HEK293T (cell line): ENCODE data around the gene PMF1.

Experiments
- CTCF ChIA-PET: fragments of 350-600 bp; formaldehyde crosslinking; extraction: SDS; loops from one replicate; lab custom pipeline; 2021; ENCODE audit warnings: antibody characterized with exemption, inconsistent platforms; lab: Yijun Ruan, JAX
- POLR2A ChIA-PET: fragments of 350-600 bp; formaldehyde crosslinking; extraction: SDS; loops from one replicate; lab custom pipeline; 2020; ENCODE audit warnings: antibody characterized with exemption, inconsistent platforms; lab: Yijun Ruan, JAX
- DNase-seq: peaks from one replicate; pipeline ENCODE4 v3.0.0; 2012; ENCODE audit warnings: mixed read lengths; ENCODE audit errors: extremely low spot score
- ARNT ChIP-seq: fragments of 450-650 bp; IDR thresholded peaks from 2 replicates; pipeline ENCODE4 v1.6.1; 2017; ENCODE audit warnings: mild to moderate bottlenecking
- BHLHE40 ChIP-seq: fragments of 450-650 bp; IDR thresholded peaks from 2 replicates; pipeline ENCODE4 v1.6.1; 2016; ENCODE audit warnings: mild to moderate bottlenecking, moderate library complexity, borderline replicate concordance
- CTBP1 ChIP-seq: fragments of 450-650 bp; IDR thresholded peaks from 2 replicates; pipeline ENCODE4 v1.6.1; 2016; ENCODE audit warnings: borderline replicate concordance
- ELF4 ChIP-seq: fragments of 450-650 bp; IDR thresholded peaks from 2 replicates; pipeline ENCODE4 v1.6.1; 2017; ENCODE audit warnings: antibody characterized with exemption
- FOXA1 ChIP-seq: fragments of 450-650 bp; IDR thresholded peaks from 2 replicates; pipeline ENCODE4 v1.6.1; 2016; ENCODE audit warnings: mild to moderate bottlenecking
- FOXK2 ChIP-seq: fragments of 450-650 bp; IDR thresholded peaks from 2 replicates; pipeline ENCODE4 v1.6.1; 2016; ENCODE audit warnings: mild to moderate bottlenecking
- FOXM1 ChIP-seq: fragments of 450-650 bp; IDR thresholded peaks from 2 replicates; pipeline ENCODE4 v1.6.1; 2017; ENCODE audit warnings: mild to moderate bottlenecking, borderline replicate concordance
- HDGF ChIP-seq: fragments of 450-650 bp; IDR thresholded peaks from 2 replicates; pipeline ENCODE4 v1.6.1; 2017; ENCODE audit warnings: antibody characterized with exemption, borderline replicate concordance
- L3MBTL2 ChIP-seq: fragments of 450-650 bp; conservative IDR thresholded peaks from 2 replicates; pipeline ENCODE4 v1.6.1; 2016; ENCODE audit warnings: mild to moderate bottlenecking
- LEF1 ChIP-seq: fragments of 450-650 bp; IDR thresholded peaks from 2 replicates; pipeline ENCODE4 v1.6.1; 2017; ENCODE audit warnings: mild to moderate bottlenecking, borderline replicate concordance
- NFRKB ChIP-seq: fragments of 450-650 bp; IDR thresholded peaks from 2 replicates; pipeline ENCODE4 v1.6.1; 2016; ENCODE audit warnings: mild to moderate bottlenecking, moderate library complexity
- PKNOX1 ChIP-seq: fragments of 450-650 bp; IDR thresholded peaks from 2 replicates; pipeline ENCODE4 v1.6.1; 2016
- SP1 ChIP-seq: fragments of 450-650 bp; IDR thresholded peaks from 2 replicates; pipeline ENCODE4 v1.6.1; 2017
- SUZ12 ChIP-seq: fragments of 450-650 bp; IDR thresholded peaks from 2 replicates; pipeline ENCODE4 v1.6.1; 2016; ENCODE audit warnings: mild to moderate bottlenecking
- TARDBP ChIP-seq: fragments of 450-650 bp; IDR thresholded peaks from 2 replicates; pipeline ENCODE4 v1.6.1; 2016
- ZNF384 ChIP-seq: fragments of 450-650 bp; IDR thresholded peaks from 2 replicates; pipeline ENCODE4 v1.6.1; 2016

PMF1 gene

DNA sequence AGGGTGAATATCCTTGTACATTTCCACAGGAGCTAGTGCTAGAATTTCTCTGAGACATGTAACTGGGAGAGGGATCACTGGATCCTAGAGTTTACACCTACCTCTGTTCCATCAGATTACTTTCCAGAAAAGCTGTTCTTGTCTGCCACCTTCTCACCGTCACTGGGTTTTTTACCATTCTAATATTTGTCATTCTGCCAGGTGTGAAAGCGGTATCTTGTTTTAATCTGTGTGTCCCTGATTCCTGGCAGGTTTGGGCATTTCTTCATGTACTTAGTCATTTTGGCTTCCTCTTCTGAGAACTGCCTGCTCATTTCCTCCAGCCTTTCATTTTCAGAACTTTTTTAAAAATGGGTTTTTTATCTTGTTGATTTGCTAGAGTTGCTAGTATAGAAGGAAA is 5.1 kb downstream of the PMF1 start:
- TF ChIP-seq FOXK2 (no peak), TARDBP (no peak), FOXM1 (no peak), PKNOX1 (no peak), HDGF (no peak), NFRKB (no peak), ZNF384 (no peak), LEF1 (no peak), BHLHE40 (no peak), FOXA1 (no peak), L3MBTL2 (no peak), ARNT (no peak), CTBP1 (no peak), SUZ12 (no peak), ELF4 (no peak), SP1 (no peak)
- CTCF ChIA-PET: interaction anchor here (0.6 kb wide), 1 partner anchor 8 kb away, joined by 4 read pairs; no protein-coding TSS in a partner anchor
- no peak for DNase-seq
- POLR2A ChIA-PET: interaction anchor here (1.1 kb wide), 1 partner anchor 24 kb away, joined by 4 read pairs; the partner anchor contains the start of gene SLC25A44

GRCh38 chr1:156220226-156220625 is 7.4 kb downstream of the PMF1 start:
- ChIA-PET POLR2A (interaction anchor here (2.3 kb wide), 1 partner anchor 7 kb away, joined by 14 read pairs; the partner anchor contains the start of gene PMF1), CTCF (interaction anchor here (0.6 kb wide), 1 partner anchor 251 kb away, joined by 4 read pairs; no protein-coding TSS in a partner anchor)
- TF ChIP-seq FOXA1: no peak
- no peak for TF ChIP-seq ELF4
- no peak for TF ChIP-seq TARDBP
- TF ChIP-seq HDGF: no peak
- no peak for TF ChIP-seq LEF1
- no peak for TF ChIP-seq FOXK2
- TF ChIP-seq CTBP1: no peak
- TF ChIP-seq BHLHE40: no peak
- no peak for TF ChIP-seq ARNT
- no peak for DNase-seq

GRCh38 chr1:156221986-156222692 is 9.3 kb downstream of the PMF1 start:
- TF ChIP-seq TARDBP (no peak), FOXK2 (no peak), ZNF384 (no peak), SUZ12 (no peak), SP1 (no peak), FOXA1 (no peak), ELF4 (no peak), FOXM1 (no peak), L3MBTL2 (no peak), ARNT (no peak), PKNOX1 (no peak), CTBP1 (no peak), HDGF (no peak), LEF1 (no peak), NFRKB (no peak), BHLHE40 (no peak)
- ChIA-PET POLR2A (interaction anchor here (1.8 to 2.3 kb wide), 2 partner anchors 9 to 29 kb away, joined by 8 to 14 read pairs; partner anchors contain the start of genes PMF1 and SLC25A44), CTCF (interaction anchor here (1.1 to 1.2 kb wide), 2 partner anchors 80 to 92 kb away, joined by 3 to 4 read pairs; no protein-coding TSS in a partner anchor)
- no peak for DNase-seq

- ChIA-PET CTCF (interaction anchor here (0.7 to 3.8 kb wide), 16 partner anchors 8 to 135 kb away, joined by 3 to 37 read pairs (median 4); partner anchors contain the start of gene PMF1), POLR2A (interaction anchor here (1.0 to 4.5 kb wide), 3 partner anchors 13 to 84 kb away, joined by 4 to 30 read pairs (median 6); partner anchors contain the start of gene PMF1)
- no peak for TF ChIP-seq ZNF384
- TF ChIP-seq L3MBTL2: no peak
- TF ChIP-seq LEF1: no peak
- no peak for TF ChIP-seq FOXM1
- no peak for TF ChIP-seq TARDBP
- no peak for TF ChIP-seq ARNT
- TF ChIP-seq FOXK2: no peak
- no peak for TF ChIP-seq FOXA1
- no peak for TF ChIP-seq PKNOX1
- TF ChIP-seq HDGF: no peak
- no peak for TF ChIP-seq BHLHE40
- TF ChIP-seq ELF4: no peak
- TF ChIP-seq CTBP1: no peak
- TF ChIP-seq SUZ12: no peak
- no peak for TF ChIP-seq NFRKB
- DNase-seq: no peak
These were observed 12.8 kb downstream of the PMF1 start for GRCh38 chr1:156225677-156226014.

- TF ChIP-seq BHLHE40 (no peak), LEF1 (no peak), TARDBP (no peak), HDGF (no peak), PKNOX1 (no peak), FOXK2 (no peak), SUZ12 (no peak), CTBP1 (no peak)
- no peak for DNase-seq
- ChIA-PET CTCF (interaction anchor here (0.8 to 3.8 kb wide), 7 partner anchors 8 to 102 kb away, joined by 3 to 37 read pairs (median 18); partner anchors contain the start of gene PMF1), POLR2A (interaction anchor here (1.5 to 4.5 kb wide), 2 partner anchors 13 to 85 kb away, joined by 6 to 30 read pairs; partner anchors contain the start of gene PMF1)
These were observed 13.3 kb downstream of the PMF1 start for GRCh38 chr1:156226116-156226538.
